ENCODE measurements around the gene SPIRE1. TPM values are rescaled to one million over a fixed set of nuclear protein-coding genes. Genes with fewer than 3 reads are reported as not detected.

The SPIRE1 gene
- total RNA-seq, 1 experiment from 2014 or later = 9.5 TPM

DNA sequence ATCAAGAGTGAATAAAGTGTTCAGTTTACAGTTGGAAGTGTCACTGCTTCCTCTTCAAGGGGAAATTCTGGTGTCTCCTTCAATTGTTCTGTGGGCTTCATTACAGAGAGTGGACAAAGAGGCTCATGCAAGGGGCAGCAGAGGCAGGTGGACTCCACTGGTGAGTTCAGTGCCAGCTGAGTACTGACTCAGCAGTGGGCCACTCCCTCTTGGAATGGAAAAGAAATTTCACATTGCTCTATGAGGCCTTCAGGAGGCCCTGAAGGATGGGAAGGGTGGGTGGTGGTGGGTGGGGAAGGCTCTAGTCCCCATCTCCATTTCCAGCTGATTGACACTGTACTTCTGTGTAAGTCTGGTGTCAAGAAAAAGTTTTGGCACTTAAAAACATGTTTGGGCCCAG lies 183.8 kb downstream of the SPIRE1 start:
- H3K4me1 ChIP-seq = no peaks in the 10 kb centered on the region
- no peaks in the 10 kb centered on the region for H3K9me3 ChIP-seq
- CTCF ChIA-PET = no interaction called here
- intact Hi-C loops (cut with micrococcal nuclease; ENCODE audit: unreplicated experiment) = loop anchor here (10.0 kb wide), 2 partner anchors 61 to 181 kb away; partner anchors contain the start of gene SPIRE1
- Mint-ChIP-seq H3K36me3 (ENCODE audit: insufficient read depth, unreplicated experiment) (no peaks in the 10 kb centered on the region), H3K27me3 (ENCODE audit: insufficient read depth, unreplicated experiment) (no peaks in the 10 kb centered on the region), H3K9me3 (ENCODE audit: unreplicated experiment) (no peaks in the 10 kb centered on the region), H3K4me3 (ENCODE audit: unreplicated experiment) (no peak overlapping the region), H3K4me1 (ENCODE audit: low read depth, unreplicated experiment) (no peaks in the 10 kb centered on the region), H3K27ac (ENCODE audit: unreplicated experiment) (no peak overlapping the region)
- DNase-seq = no peak
- POLR2A ChIA-PET = no interaction called here
- no peaks in the 10 kb centered on the region for H3K27me3 ChIP-seq (replicated peaks; ENCODE audit: control insufficient read depth, insufficient read depth, low read length)
- TF ChIP-seq, protein P1, sequence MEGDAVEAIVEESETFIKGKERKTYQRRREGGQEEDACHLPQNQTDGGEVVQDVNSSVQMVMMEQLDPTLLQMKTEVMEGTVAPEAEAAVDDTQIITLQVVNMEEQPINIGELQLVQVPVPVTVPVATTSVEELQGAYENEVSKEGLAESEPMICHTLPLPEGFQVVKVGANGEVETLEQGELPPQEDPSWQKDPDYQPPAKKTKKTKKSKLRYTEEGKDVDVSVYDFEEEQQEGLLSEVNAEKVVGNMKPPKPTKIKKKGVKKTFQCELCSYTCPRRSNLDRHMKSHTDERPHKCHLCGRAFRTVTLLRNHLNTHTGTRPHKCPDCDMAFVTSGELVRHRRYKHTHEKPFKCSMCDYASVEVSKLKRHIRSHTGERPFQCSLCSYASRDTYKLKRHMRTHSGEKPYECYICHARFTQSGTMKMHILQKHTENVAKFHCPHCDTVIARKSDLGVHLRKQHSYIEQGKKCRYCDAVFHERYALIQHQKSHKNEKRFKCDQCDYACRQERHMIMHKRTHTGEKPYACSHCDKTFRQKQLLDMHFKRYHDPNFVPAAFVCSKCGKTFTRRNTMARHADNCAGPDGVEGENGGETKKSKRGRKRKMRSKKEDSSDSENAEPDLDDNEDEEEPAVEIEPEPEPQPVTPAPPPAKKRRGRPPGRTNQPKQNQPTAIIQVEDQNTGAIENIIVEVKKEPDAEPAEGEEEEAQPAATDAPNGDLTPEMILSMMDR (IDR thresholded peaks at IDR 0.05; ENCODE audit: insufficient read depth in 1 of 2, low read depth in 1 of 2, low read length in 1 of 2, severe bottlenecking in 1 of 2, unreplicated experiment in 1 of 2) = no peak
- BruUV-seq (replicated peaks) = no TSS peak
- no peaks in the 10 kb centered on the region for H3K36me3 ChIP-seq (ENCODE audit: control insufficient read depth, insufficient read depth, low read length)
- H3K4me3 ChIP-seq (ENCODE audit: low read depth, low read length) = no peak overlapping the region

DNA sequence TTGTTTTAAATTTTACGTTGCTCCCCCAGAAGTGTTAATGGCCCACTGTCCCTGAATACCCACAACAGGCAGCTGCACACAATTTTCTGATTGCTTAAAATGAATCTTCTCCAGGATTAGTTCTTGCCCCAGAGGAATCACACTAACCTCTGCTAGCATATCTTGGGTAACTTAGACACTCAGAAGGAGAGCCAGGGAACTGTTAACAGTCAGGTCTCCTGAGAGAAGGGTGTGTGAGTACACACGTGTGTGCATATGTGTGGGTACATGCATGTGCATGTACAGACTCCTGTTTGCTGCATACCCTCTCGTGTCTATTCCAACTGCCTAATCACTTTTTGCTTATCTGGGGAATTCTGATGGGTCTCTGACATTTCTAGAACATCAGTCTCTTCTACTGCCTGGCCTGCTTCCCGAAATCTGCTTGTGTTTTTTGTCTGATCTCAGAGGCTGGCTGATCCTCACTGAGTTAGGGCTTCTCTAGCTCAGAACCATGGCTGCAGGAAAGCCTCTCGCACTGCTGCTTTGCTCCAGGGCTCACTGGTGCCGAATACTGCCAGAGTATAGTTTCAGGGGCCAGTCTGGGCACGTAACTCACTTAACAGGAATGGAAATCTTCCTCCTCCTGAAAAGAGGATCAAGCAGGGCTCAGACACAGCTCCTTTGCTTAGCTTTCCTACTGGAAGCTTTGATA lies 187.4 kb downstream of the SPIRE1 start:
- TF ChIP-seq, protein P1 (IDR thresholded peaks at IDR 0.05; ENCODE audit: insufficient read depth in 1 of 2, low read depth in 1 of 2, low read length in 1 of 2, severe bottlenecking in 1 of 2, unreplicated experiment in 1 of 2) = no peak
- ChIA-PET CTCF (interaction anchor here (0.6 kb wide), 2 partner anchors 53 to 136 kb away, joined by 4 to 6 read pairs; no protein-coding TSS in a partner anchor), POLR2A (no interaction called here)
- Mint-ChIP-seq H3K27me3 (ENCODE audit: insufficient read depth, unreplicated experiment) (no peaks in the 10 kb centered on the region), H3K36me3 (ENCODE audit: insufficient read depth, unreplicated experiment) (no peaks in the 10 kb centered on the region), H3K4me3 (ENCODE audit: unreplicated experiment) (no peak overlapping the region), H3K27ac (ENCODE audit: unreplicated experiment) (no peak overlapping the region), H3K4me1 (ENCODE audit: low read depth, unreplicated experiment) (no peaks in the 10 kb centered on the region), H3K9me3 (ENCODE audit: unreplicated experiment) (no peaks in the 10 kb centered on the region)
- H3K9me3 ChIP-seq = no peaks in the 10 kb centered on the region
- no peaks in the 10 kb centered on the region for H3K36me3 ChIP-seq (ENCODE audit: control insufficient read depth, insufficient read depth, low read length)
- no peak overlapping the region for H3K4me3 ChIP-seq (ENCODE audit: low read depth, low read length)
- H3K4me1 ChIP-seq = no peaks in the 10 kb centered on the region
- intact Hi-C loops (cut with micrococcal nuclease; ENCODE audit: unreplicated experiment) = loop anchor here (10.0 kb wide), 2 partner anchors 64 to 184 kb away; partner anchors contain the start of gene SPIRE1
- DNase-seq = no peak
- BruUV-seq (replicated peaks) = no TSS peak
- H3K27me3 ChIP-seq (replicated peaks; ENCODE audit: control insufficient read depth, insufficient read depth, low read length) = no peaks in the 10 kb centered on the region

- Mint-ChIP-seq H3K27me3 (ENCODE audit: insufficient read depth, unreplicated experiment) (no peaks in the 10 kb centered on the region), H3K27ac (ENCODE audit: unreplicated experiment) (no peak overlapping the region)
Observed at GRCh38 chr18:12468445-12468844, 189.5 kb downstream of the SPIRE1 start.

More at GRCh38 chr18:12468445-12468844, 189.5 kb downstream of the SPIRE1 start:
- ChIA-PET CTCF (no interaction called here), POLR2A (no interaction called here)
- no peak for DNase-seq
- no peaks in the 10 kb centered on the region for H3K36me3 Mint-ChIP-seq (ENCODE audit: insufficient read depth, unreplicated experiment)
- Histone ChIP-seq H3K4me3 (ENCODE audit: low read depth, low read length) (no peak overlapping the region), H3K4me1 (no peaks in the 10 kb centered on the region), H3K9me3 (no peaks in the 10 kb centered on the region), H3K36me3 (ENCODE audit: control insufficient read depth, insufficient read depth, low read length) (no peaks in the 10 kb centered on the region), H3K27me3 (replicated peaks; ENCODE audit: control insufficient read depth, insufficient read depth, low read length) (no peaks in the 10 kb centered on the region)
- no peaks in the 10 kb centered on the region for H3K9me3 Mint-ChIP-seq (ENCODE audit: unreplicated experiment)
- H3K4me1 Mint-ChIP-seq (ENCODE audit: low read depth, unreplicated experiment) = no peaks in the 10 kb centered on the region
- intact Hi-C loops (cut with micrococcal nuclease; ENCODE audit: unreplicated experiment) = no loop called here
- H3K4me3 Mint-ChIP-seq (ENCODE audit: unreplicated experiment) = no peak overlapping the region
- TF ChIP-seq, protein P1 (IDR thresholded peaks at IDR 0.05; ENCODE audit: insufficient read depth in 1 of 2, low read depth in 1 of 2, low read length in 1 of 2, severe bottlenecking in 1 of 2, unreplicated experiment in 1 of 2) = no peak
- BruUV-seq (replicated peaks) = no TSS peak
